ENCODE measurements around the gene TCEA2.

Gene TCEA2

DNA sequence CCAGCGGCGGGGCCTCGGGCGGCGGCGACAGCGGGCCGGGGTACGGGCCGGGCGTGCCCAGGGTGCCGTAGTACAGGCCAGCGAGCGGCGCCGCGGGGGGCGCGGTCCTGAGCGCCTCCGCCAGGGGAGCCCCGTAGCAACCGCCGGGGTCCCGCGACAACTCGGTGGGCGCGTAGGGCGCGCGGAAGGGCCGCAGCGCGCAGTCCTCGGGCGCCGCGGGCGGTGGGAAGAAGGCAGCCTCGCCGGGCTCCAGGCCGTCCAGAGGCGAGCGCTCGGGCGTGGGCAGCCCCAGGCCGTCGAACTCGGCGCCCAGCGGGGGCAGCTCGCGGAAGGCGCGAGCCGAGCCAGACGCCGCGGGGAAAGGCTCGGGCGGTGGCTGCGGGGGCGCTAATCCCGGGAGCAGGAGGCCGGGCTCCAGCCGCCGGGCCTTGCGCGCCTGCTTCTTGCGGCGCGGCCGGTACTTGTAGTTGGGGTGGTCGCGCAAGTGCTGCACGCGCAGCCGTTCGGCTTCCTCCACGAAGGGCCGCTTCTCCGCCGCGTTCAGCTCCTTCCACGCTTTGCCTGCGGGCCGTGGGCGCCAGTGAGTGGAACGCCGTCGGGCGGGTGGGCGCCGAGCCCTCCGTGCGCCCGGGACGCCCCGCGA, 14.5 kb upstream of the TCEA2 start:
- no peak for DNase-seq (ENCODE audit: extremely low read depth in 1 of 2, low read depth in 1 of 2)

GRCh38 chr20:64049060-64049877, 13.7 kb upstream of the TCEA2 start, which contains the start of gene SOX18:
Gene SOX18, minus strand, starts transcription at chr20:64049639. Its CDS starts 123 bp downstream, at chr20:64049516.
- DNase-seq (ENCODE audit: extremely low read depth in 1 of 2, low read depth in 1 of 2) = no peak

DNA sequence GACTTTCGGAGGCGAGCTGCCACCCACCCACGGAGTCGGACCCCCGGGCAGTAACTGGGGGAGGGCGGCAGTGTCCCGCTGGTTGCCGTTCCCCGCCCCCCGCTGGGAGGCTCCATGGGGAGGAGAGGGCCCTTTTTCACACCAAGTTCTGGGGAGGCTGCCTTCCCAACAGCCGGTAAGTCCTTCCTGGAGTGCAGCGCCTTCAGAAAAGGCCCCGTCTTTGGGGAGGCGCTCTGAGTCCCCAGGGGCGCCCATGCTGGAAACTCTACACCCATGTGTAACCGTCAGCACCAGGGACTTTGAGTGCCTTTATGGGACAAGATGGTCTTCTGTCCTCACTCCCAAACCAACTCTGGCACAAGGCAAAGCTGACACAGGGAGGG, 13.1 kb upstream of the TCEA2 start:
- DNase-seq (ENCODE audit: extremely low read depth in 1 of 2, low read depth in 1 of 2) = no peak

DNA sequence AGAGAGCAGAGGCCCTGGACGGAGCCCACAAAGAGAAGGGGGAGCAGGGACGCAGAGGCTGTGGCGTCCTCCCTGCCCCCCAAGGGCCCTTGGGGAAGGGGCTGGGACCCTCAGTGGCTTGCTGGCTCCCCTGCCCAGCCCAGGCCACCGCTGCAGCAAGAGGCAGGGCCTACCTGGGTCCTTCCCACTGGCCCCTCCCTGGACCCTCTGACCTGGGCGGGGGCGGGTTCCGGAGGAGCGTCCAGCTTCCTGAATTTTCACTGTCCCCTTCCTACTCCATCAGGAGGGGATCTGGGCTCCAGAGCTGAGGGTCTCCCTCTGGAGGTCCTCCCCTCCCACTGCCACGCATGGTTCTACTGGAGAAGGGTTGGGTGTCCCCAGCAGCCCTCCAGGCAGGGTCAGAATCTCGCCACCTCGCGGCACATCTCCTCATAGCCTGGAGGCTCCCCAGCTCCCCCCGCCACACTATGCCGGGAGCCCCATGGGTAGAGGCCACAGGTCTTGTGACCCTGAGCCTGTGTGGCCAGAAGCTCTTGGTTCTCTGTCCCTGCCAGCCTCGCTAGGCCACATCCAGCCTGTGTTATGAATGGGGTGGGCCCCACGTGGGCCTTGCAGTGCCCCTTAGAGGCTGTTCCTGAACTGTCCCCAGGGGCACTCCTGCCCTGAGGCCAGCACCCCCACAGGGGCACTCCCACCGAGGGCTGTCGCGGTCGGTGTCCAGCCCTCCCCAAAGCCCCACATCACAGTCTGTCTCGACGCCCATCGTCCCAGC, 12.6 kb upstream of the TCEA2 start:
- no peak for DNase-seq (ENCODE audit: extremely low read depth in 1 of 2, low read depth in 1 of 2)

GRCh38 chr20:64051033-64051452, 12.0 kb upstream of the TCEA2 start:
- DNase-seq (ENCODE audit: extremely low read depth in 1 of 2, low read depth in 1 of 2) = no peak

GRCh38 chr20:64051561-64052325, 11.3 kb upstream of the TCEA2 start:
- no peak for DNase-seq (ENCODE audit: extremely low read depth in 1 of 2, low read depth in 1 of 2)

- no peak for DNase-seq (ENCODE audit: extremely low read depth in 1 of 2, low read depth in 1 of 2)
Measured at GRCh38 chr20:64052326-64052722, 10.7 kb upstream of the TCEA2 start.

DNA sequence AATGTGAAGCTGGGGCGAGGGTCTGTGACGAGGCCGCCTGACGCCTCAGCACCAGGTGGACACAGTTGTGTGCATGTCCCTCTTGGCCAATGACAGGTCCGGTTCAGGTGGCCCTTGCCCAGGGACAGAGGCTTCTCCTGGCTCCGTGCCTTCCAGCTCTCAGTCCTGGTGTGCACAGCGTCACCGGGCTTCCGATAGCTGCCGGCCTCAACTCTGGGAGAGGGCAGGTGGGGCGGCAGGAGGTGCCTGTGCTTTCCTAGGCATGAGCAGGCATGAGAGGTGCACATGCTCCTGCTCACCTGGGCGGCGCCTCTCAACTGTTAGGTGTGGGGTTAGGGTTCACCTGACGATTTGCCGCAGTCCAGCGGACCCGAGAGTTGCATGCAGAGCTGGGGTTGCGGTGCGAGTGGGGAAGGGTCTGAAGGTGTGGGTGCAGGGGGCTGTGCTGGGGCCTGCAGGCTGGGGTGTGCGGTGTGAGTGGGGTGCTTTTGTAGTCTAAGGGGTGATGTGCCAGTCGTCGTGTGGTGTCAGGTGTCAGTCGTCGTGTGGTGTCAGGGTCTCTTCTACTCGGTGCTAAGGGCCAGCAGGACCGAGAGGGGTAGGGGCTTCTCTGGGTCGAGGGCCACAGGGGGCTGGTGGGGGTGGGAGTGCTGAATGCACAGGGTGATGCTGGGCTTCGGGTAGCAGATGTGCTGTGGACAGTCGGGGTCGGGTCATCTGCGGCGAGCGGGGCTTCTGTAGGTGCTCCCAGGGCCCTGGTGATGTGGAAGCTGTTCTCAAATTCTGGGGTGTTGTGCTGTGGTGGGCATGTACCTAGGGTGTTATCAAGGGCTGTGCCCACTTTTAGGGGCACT, 9.8 kb upstream of the TCEA2 start:
- DNase-seq (ENCODE audit: extremely low read depth in 1 of 2, low read depth in 1 of 2) = no peak

GRCh38 chr20:64053841-64054661, 8.9 kb upstream of the TCEA2 start:
- DNase-seq (ENCODE audit: extremely low read depth in 1 of 2, low read depth in 1 of 2) = no peak

DNA sequence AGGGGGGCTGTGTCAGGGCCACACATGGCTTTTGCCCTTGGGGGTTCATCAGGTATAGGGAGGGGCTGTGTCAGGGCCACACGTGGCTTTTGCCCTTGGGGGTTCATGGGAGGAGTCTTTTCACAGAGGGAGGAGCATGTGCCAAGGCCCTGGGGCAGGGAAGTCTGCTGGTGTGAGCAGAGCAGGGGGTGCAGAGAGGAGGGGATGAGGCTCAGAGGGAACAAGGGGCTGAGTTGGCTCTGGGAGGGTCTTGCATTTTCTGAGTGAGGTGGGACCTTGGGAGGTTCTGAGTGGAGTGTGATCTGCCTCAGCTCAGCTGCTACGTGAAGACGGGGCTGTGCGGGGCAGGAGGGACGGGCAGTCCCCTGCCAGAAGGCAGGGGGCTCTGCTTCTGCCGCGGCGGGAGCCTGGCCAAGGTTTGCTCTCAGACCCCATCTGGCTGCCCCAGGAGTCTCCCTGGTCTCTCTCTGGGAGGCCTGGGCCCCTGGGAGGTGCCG, 7.6 kb upstream of the TCEA2 start:
- no peak for DNase-seq (ENCODE audit: extremely low read depth in 1 of 2, low read depth in 1 of 2)

GRCh38 chr20:64055893-64056638, 6.9 kb upstream of the TCEA2 start:
- no peak for DNase-seq (ENCODE audit: extremely low read depth in 1 of 2, low read depth in 1 of 2)

DNA sequence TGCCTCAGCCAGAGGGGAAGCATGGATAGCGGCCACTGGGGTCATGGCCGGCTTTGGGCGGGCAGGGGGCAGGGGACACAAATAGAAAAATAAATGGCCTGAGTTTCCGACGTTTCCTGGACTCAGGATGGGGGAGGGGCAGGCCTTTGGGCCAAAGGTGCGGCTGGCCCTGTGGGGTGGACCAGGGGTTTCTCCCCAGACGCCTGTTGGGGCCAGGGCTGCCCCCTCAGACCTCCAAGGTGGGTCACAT, 6.4 kb upstream of the TCEA2 start:
- no peak for DNase-seq (ENCODE audit: extremely low read depth in 1 of 2, low read depth in 1 of 2)

GRCh38 chr20:64056889-64057627, 5.9 kb upstream of the TCEA2 start:
- DNase-seq (ENCODE audit: extremely low read depth in 1 of 2, low read depth in 1 of 2) = no peak

- peak; percentile 60 to 76 for DNase-seq (ENCODE audit: extremely low read depth in 1 of 2, low read depth in 1 of 2)
Measured at GRCh38 chr20:64057628-64058498, 5.1 kb upstream of the TCEA2 start.

DNA sequence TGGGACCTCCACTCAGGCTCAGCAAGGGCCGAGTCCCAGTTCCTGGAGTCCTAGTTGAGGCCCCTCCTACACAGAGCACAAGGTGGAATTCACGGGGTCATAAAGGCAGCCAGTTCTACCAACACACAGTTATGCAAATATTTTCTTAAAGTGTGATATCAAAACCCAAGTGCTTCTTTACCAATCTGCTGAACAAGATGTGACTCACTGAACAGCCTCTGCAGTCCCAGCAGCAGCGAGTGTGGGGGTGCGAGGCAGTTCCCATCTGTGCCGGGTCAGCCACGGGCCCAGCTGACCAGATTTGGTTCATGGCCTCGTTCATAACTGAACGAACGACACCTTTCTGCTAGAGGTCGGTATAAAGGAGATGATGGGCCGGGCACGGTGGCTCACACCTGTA, 4.5 kb upstream of the TCEA2 start:
- DNase-seq (ENCODE audit: extremely low read depth in 1 of 2, low read depth in 1 of 2) = no peak

DNA sequence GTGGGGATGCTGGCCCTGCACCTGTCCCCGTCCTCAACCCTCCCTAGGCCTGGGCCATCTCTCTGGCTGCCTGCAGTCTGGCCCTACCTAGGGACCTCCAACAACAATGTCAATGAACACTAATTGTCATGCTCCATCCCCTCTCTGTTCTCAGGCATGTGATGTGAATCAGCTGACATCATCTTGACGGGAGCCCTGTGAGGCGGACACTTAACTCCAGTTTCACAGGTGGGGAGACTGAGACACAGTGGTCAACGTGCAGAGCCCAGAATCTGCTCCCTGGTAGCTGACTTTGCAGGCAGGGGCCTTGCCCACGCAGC, 762 bp upstream of the TCEA2 start:
- DNase-seq (ENCODE audit: extremely low read depth in 1 of 2, low read depth in 1 of 2) = no peak

All from stimulated activated CD8-positive, alpha-beta memory T cell treated with anti-CD3 and anti-CD28 coated beads, Interleukin-7, amount 100 ng/mL, for 48 hours (primary cell).